ENCODE data around the gene ADGRG7.

GRCh38 chr3:100662113-100662823 is 52.9 kb downstream of the ADGRG7 start:
- TF ChIP-seq, protein P1, sequence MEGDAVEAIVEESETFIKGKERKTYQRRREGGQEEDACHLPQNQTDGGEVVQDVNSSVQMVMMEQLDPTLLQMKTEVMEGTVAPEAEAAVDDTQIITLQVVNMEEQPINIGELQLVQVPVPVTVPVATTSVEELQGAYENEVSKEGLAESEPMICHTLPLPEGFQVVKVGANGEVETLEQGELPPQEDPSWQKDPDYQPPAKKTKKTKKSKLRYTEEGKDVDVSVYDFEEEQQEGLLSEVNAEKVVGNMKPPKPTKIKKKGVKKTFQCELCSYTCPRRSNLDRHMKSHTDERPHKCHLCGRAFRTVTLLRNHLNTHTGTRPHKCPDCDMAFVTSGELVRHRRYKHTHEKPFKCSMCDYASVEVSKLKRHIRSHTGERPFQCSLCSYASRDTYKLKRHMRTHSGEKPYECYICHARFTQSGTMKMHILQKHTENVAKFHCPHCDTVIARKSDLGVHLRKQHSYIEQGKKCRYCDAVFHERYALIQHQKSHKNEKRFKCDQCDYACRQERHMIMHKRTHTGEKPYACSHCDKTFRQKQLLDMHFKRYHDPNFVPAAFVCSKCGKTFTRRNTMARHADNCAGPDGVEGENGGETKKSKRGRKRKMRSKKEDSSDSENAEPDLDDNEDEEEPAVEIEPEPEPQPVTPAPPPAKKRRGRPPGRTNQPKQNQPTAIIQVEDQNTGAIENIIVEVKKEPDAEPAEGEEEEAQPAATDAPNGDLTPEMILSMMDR (IDR thresholded peaks at IDR 0.05), result no peak
- no peak for TF ChIP-seq POLR2A (IDR thresholded peaks at IDR 0.05; ENCODE audit: low read depth)
